HG02759 (cell line): ENCODE data around the gene C4orf50.

Experiments
- ATAC-seq: cut with Tn5 transposase; IDR thresholded peaks from one replicate; pipeline ENCODE4 v1.9.1; 2021; ENCODE audit warnings: mild to moderate bottlenecking, moderate library complexity; ENCODE audit not compliant: unreplicated experiment

C4orf50 gene

DNA sequence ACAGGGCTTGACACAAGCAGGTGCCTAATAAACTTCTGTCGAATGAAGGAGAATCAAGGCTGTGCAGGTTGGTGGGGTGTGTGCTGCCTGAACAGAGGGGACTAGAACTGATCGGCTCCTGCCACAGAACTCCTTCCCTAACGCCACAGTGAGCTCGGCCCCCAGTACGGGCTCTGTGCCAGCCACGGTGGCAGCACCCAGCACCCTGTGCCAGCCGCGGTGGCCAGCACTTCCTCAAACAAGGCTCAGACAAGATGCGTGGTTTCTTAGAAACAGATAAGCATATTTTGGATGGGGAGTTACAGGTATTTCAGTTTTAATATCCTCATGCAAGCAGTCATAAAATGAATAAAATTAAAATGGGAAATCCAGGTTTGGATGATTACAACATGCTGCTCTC lies 26.0 kb upstream of the C4orf50 start:
- no peak for ATAC-seq

GRCh38 chr4:6043843-6044242 lies 25.6 kb upstream of the C4orf50 start:
- ATAC-seq, result no peak

GRCh38 chr4:6043188-6043587 lies 25.0 kb upstream of the C4orf50 start:
- ATAC-seq, result no peak

- ATAC-seq, result no peak
These were observed 24.2 kb upstream of the C4orf50 start for GRCh38 chr4:6042293-6043063.

- ATAC-seq, result no peak
These were observed 23.6 kb upstream of the C4orf50 start for GRCh38 chr4:6041800-6042199.

- ATAC-seq, result no peak
These were observed 20.5 kb upstream of the C4orf50 start for GRCh38 chr4:6038711-6039110.

GRCh38 chr4:6035786-6036185 lies 17.6 kb upstream of the C4orf50 start:
- ATAC-seq, result no peak

DNA sequence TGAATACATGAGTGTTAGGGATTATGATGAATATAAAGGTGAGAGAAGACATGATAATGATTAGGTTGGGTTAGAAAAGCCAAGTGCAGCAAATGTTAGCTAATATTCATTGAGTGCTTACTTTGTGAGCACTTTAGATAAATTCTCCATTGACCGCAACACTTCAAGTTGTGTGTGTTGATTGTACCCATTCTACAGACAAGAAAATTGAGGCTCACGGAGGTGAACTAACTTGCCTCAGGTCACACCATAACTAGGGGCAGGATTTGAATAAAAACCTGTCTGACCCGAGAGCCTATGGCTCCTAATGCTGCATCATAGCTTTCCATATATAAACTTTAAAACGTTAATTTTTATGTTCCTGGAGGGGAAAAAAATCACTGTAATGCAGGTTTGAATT lies 15.2 kb upstream of the C4orf50 start:
- ATAC-seq, result no peak

- ATAC-seq, result no peak
These were observed 14.3 kb upstream of the C4orf50 start for GRCh38 chr4:6032249-6033244.

- ATAC-seq, result no peak
These were observed 13.6 kb upstream of the C4orf50 start for GRCh38 chr4:6031846-6032245.

- ATAC-seq, result no peak
These were observed 12.4 kb upstream of the C4orf50 start for GRCh38 chr4:6030679-6031078.

GRCh38 chr4:6029254-6029653 lies 11.0 kb upstream of the C4orf50 start:
- ATAC-seq, result no peak

- ATAC-seq, result no peak
These were observed 9.9 kb upstream of the C4orf50 start for GRCh38 chr4:6028168-6028567.

DNA sequence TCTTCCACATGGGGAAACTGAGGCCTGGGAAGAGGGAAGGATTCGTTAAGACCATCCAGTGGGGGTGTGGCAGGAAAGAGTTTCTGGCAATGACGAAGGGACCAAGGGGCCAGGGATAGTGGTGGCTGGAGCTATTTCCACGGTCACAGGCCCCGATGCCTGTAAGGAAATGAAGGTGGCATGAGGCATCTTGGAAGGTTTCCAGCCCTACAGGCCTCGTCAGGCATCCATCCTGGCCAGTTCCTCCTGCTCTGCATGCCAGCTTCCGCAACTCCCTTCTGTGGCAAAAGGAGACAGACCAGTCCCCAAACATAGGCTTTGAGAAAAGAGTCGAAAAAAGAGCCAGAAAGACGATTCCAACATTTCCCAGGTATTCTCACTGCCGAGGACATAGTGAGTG lies 9.2 kb upstream of the C4orf50 start:
- no peak for ATAC-seq

DNA sequence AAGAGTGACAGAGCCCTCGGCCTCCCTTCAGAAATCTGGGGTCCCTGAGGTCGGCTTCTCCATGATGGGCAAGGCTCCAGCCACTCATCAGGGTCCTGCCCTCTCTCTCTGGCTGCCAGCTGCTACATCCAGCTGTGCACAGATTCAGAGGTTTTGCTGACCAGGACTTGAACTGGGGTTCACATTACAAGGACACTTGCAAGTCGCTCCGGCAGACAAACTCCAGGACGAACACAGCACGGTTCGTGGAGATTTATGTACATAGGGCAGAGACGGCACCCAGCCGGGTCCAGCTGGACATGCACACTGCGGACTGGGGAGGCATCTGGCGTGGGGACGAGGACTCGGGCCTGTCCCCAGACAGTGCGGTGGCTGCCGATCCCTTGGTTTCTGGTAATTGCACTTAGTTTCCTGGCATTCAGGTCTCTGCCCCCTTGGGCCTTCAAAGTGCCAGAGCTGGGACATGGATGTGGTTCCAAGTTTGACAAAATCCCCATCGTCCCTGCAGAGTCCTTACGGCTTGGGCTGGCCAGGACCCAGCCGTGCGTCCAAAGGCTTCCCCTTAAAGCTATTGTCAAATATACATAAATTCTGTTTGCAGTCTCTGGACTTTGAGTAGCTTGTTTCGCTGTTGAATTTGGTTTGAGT lies 6.2 kb upstream of the C4orf50 start:
- no peak for ATAC-seq

DNA sequence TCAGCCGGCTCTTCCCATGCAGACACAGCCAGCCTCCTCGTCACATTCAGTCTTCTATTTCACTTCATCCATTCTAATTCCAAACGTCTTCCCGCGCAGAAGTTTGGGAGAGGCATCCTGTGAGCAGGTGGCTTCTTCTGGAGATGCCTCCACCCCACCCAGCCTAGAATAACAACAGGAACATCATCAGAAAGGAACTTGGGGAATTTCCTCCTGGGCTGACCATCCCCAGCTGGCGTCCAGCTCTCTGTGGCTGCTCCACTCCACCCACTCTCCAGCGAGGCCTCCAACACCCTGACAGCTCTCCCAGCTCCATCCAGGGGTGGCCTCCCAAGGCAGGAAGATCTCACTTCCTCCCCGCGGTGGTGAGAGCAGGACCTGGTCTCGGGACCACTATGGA lies 5.5 kb upstream of the C4orf50 start:
- no peak for ATAC-seq

- ATAC-seq, result no peak
These were observed 4.5 kb upstream of the C4orf50 start for GRCh38 chr4:6022607-6023288.

DNA sequence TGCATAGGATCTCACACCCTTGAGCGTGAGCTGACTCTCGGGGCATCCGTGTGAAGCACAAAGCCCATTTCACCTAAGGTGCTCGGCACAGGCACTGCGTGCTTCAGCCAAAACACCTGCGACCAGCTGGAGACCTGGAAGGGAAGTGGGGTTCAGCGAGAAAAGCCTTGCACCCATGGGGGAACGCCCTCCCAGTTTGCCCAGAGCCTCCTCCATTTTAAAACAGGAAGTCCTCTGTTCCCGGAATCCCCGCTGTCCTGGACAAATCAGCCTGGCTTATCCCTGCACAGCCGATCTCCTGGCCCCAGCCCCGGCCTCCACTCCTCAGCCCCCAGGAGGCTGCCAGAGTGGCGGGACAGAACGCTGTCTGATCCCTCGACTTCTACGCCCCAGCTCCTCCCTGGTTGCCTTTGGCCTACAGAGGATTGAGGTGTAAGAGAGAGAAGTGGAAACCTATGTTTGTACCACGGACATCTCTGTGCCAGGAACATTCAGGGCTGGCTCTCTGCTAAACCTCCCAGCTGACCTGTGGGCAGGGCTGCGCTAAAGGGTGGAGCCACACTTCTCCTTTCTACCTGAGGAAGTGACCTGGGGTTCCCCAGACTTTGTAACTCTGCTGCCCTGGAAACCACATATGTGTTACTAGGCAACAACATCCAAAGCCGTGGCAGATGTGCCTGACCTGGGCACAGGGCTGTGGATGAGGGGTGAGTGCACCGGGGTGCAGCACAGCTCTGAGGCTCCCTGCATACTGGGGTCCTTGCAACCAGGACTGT lies 3.8 kb upstream of the C4orf50 start:
- no peak for ATAC-seq

- ATAC-seq, result no peak
These were observed 2.4 kb upstream of the C4orf50 start for GRCh38 chr4:6020613-6021012.
